GDM1 (cell line): Measurements from ENCODE around the gene PPM1H.
"Not testable (repeated sequence)": the region's sequence is repeated elsewhere in the genome, so short reads cannot be mapped to it uniquely, and the experiment has no call there.

Experiments
- DNase-seq: peaks from one replicate; lab custom pipeline; 2025; lab: John Stamatoyannopoulos, UW

The PPM1H gene

GRCh38 chr12:62834971-62835547 lies 99.9 kb downstream of the PPM1H start:
- no peak for DNase-seq

GRCh38 chr12:62834406-62834805 lies 100.5 kb downstream of the PPM1H start:
- DNase-seq: no peak

- DNase-seq: no peak
These were observed 101.3 kb downstream of the PPM1H start for GRCh38 chr12:62833634-62834033.

GRCh38 chr12:62832558-62832957 lies 102.4 kb downstream of the PPM1H start:
- DNase-seq: no peak

GRCh38 chr12:62832027-62832426 lies 102.9 kb downstream of the PPM1H start:
- DNase-seq: no peak

- no peak for DNase-seq
These were observed 107.1 kb downstream of the PPM1H start for GRCh38 chr12:62827855-62828254.

- no peak for DNase-seq
These were observed 107.9 kb downstream of the PPM1H start for GRCh38 chr12:62827042-62827441.

- DNase-seq: no peak
These were observed 117.2 kb downstream of the PPM1H start for GRCh38 chr12:62817556-62818271.

GRCh38 chr12:62814243-62814642 lies 120.7 kb downstream of the PPM1H start:
- DNase-seq: no peak

- DNase-seq: peak; percentile 71
These were observed 121.7 kb downstream of the PPM1H start for GRCh38 chr12:62813031-62813829.

GRCh38 chr12:62811481-62811880 lies 123.5 kb downstream of the PPM1H start:
- not testable (repeated sequence) for DNase-seq

GRCh38 chr12:62808166-62808879 lies 126.6 kb downstream of the PPM1H start:
- no peak for DNase-seq

GRCh38 chr12:62806893-62807292 lies 128.1 kb downstream of the PPM1H start:
- no peak for DNase-seq

- no peak for DNase-seq
These were observed 128.6 kb downstream of the PPM1H start for GRCh38 chr12:62806244-62806836.

GRCh38 chr12:62805517-62805916 lies 129.4 kb downstream of the PPM1H start:
- DNase-seq: no peak

GRCh38 chr12:62803756-62804155 lies 131.2 kb downstream of the PPM1H start:
- DNase-seq: no peak

- peak; percentile 23 for DNase-seq
These were observed 132.0 kb downstream of the PPM1H start for GRCh38 chr12:62802984-62803383.

- DNase-seq: no peak
These were observed 132.6 kb downstream of the PPM1H start for GRCh38 chr12:62802321-62802720.

- no peak for DNase-seq
These were observed 133.2 kb downstream of the PPM1H start for GRCh38 chr12:62801796-62802195.

- DNase-seq: no peak
These were observed 134.1 kb downstream of the PPM1H start for GRCh38 chr12:62800707-62801400.

- no peak for DNase-seq
These were observed 135.1 kb downstream of the PPM1H start for GRCh38 chr12:62799766-62800406.
